NCI-H1105 (cell line): Measurements from ENCODE around the gene TTC39C.

Experiments
- DNase-seq: peaks from one replicate; lab custom pipeline; 2025; lab: John Stamatoyannopoulos, UW

The TTC39C gene

GRCh38 chr18:24014062-24014985 lies at the start of gene TTC39C:
Gene TTC39C, plus strand, starts transcription at chr18:24014754. Its CDS starts 118 bp downstream, at chr18:24014872.
- DNase-seq, result peak; percentile 34

DNA sequence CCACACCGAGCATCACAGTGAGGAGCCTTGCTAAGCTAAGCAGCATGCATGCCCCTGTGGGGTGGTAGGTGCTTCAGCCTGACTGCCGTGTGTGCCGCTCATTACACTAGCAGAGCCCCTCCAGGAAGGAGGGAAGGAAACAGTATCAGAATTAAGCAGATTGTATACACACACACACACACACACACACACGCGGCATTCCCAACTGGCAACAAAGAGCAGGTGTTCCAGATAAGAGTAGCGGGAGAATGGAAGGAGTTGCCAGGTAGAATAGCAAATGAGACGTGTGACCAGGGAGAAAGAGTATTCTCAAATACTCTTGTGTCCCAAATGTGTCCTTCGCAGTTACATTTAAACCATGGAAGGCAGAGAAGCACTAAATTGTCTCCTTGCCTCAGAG lies 47.6 kb upstream of the TTC39C start:
- DNase-seq, result no peak

GRCh38 chr18:23967321-23968089 lies 47.0 kb upstream of the TTC39C start:
- no peak for DNase-seq

DNA sequence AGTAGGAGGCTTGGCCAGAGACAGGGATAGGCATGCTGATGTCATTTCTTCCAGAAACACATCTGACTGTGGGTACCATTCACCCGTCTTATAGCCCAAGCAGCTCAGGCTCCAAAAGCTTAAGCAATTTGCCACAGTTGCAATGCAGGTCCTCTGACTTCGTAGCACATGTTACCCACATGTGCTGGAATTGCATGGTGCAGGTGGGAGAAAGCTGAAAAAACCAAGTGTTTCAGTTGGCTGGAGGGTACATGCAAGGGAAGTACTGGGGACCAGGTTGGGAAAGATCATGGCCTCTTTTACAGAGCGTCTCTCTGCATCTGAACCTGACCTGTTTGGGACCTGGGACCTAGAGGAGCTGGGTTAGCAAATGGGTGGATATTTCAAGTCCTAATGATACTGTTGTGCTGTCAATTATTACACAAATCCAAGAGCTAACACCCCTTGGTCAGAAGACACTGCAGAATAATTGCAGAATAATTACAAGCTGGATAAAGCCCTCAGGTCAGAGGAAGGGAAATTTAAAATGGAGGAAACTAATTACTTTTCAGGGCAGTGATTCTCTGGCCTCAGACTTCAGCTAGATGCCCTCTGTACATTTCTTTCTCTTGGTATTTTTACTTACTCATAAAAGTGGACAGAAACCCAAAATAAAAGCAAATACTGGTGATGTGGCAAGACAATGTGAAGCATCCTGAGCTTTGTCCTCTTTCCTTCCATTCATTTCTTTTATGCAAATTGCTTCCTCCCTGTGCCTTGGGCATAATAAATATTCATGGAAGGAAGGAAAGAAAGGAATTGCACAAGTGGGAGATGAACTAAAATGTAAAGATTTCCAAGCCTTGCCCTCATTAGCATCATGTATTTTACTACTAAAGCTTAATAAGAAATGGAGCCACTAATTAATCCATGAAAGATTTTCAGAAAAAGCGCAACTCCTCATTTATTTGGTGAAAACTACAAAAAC lies 45.6 kb upstream of the TTC39C start:
- DNase-seq, result no peak

GRCh38 chr18:23969664-23970063 lies 44.9 kb upstream of the TTC39C start:
- no peak for DNase-seq

- DNase-seq, result no peak
These were observed 44.1 kb upstream of the TTC39C start for GRCh38 chr18:23970161-23971096.

GRCh38 chr18:23971097-23971440 lies 43.5 kb upstream of the TTC39C start:
- DNase-seq, result no peak

GRCh38 chr18:23971666-23972230 lies 42.8 kb upstream of the TTC39C start:
- no peak for DNase-seq

GRCh38 chr18:23972453-23972852 lies 42.1 kb upstream of the TTC39C start:
- DNase-seq, result no peak

DNA sequence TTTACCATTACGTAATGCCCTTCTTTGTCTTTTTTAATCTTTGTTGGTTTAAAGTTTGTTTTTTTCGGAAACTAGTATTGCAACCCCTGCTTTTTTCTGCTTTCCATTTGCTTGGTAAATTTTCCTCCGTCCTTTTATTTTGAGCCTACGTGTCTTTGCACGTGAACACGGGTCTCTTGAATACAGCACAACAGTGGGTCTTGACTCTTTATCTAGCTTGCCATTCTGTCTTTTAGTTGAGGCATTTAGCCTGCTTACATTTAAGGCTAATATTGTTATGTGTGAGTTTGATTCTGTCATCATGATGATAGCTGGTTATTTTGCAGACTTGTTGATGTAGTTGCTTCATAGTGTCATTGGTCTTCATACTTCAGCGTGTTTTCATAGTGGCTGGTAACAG lies 37.5 kb upstream of the TTC39C start:
- no peak for DNase-seq

- DNase-seq, result no peak
These were observed 36.7 kb upstream of the TTC39C start for GRCh38 chr18:23977719-23978483.

DNA sequence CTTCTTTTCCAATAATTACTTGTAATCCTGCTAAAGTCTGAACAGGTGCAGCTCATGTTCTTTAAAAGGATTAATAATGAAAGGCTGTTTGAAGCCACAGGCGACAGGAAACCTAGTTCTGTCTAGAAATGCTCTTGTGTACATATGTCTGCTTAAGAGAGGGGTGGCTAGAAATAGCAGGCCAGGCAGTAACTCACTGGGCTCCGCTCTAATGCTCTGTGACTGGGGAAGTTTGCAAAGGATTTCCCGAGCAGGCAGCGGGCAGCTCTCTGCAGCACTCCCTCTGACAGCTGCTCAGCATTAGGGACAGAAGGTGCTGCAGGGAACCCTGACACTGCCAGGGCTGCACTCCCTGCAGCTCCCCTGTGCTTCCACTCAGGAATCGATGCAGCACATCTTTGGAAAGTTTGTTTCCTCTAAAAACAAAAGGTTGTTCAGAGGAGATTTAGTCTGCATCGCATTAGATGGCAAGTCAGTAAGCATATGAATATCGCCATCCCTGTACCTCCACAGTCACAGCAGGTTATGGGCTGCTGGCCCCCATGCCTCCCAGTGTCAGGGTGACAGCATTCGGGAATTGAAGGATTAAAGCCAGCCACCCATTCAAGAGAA lies 33.1 kb upstream of the TTC39C start:
- DNase-seq, result no peak

DNA sequence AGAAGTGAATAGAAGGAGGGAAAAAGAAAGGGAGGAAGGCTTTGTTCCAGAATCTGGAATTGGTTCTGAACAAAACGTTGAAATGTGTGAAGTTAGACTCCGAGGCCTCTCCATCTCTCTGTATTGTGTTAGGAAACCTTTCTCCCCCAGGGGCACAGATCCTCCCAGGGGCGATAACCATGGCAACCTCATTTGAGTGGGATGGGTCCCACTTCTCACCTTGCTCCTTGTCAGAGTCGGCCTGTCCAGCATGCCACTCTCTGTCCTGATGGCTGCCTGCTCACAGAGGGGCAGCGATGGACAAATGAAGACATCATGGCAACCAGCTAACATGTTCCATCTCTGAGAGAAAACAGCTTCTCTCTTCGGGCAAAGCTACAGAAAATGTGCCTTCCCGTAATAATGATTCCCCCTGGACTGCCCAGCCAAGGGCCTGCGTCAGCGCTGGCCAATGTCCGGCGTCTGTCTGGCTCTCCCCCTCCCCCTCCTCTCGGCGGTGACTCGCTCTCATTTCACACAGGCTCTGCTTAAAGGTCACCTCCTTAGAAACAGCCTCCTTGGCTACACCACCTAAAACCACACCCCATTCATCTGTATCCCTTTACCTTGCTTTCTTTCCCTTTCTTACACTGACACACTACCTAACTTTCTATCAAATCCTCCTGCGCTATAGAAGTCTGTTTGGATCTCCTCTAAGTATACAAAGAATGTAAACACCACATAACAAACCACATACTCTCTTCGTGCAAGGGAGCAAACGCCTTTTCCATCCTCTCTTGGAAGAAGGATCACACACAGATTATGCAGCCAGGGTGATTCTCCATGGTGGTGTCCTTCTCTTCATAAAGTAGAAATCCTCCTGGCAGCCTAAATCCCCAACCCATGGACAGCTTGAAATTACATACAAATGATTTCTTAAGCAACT lies 32.1 kb upstream of the TTC39C start:
- DNase-seq, result no peak

- DNase-seq, result no peak
These were observed 31.4 kb upstream of the TTC39C start for GRCh38 chr18:23983112-23983511.

DNA sequence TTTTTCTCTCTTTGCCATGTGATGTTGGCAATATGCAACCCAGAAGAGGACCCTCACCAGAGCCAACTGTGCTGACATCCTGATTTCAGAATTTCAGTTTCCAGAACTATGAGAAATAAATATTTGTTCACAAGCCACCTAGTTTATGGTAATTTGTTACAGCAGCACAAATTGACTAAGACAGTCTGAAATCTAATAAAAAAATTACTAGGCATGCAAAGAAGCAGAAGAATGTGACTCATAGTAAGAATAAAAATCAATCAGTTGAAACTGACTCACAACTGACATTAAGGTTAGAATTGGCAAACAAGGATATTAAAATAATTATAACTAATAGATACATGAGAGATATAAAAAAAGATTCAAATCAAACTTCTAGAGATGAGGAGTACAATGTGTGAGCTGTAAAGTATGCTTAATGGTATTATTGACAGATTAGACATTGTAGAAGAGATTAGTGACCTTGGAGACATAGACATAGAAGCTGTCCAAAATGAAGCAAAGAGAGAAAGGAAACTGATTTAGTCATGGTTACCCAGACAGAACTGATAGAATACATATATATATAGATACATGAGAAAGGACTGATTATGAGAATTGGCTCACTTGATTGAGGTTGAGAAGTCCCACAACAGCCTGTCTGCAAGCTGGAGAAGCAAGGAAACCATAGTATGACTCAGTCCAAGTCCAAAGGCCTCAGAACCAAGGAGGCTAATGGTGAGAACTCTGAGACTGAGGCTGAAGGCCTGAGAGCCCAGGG lies 27.8 kb upstream of the TTC39C start:
- no peak for DNase-seq

GRCh38 chr18:23990474-23991410 lies 23.8 kb upstream of the TTC39C start:
- DNase-seq, result no peak
